SH-SY5Y (cell line): ENCODE results near the gene ANKRD28.

Source experiments
- GATA2 ChIP-seq: IDR thresholded peaks from 2 replicates; pipeline ENCODE4 v1.6.1; 2011; ENCODE audit warnings: mild to moderate bottlenecking, low read depth, low read length
- GATA3 ChIP-seq: IDR thresholded peaks from 2 replicates; pipeline ENCODE4 v1.6.1; 2011; ENCODE audit warnings: low read depth, mild to moderate bottlenecking, low read length, moderate library complexity

The ANKRD28 gene

GRCh38 chr3:15808679-15809310, 11.0 kb upstream of the ANKRD28 start:
- no peak for TF ChIP-seq GATA2
- no peak for TF ChIP-seq GATA3

- TF ChIP-seq GATA3 (no peak), GATA2 (no peak)
Measured at GRCh38 chr3:15805756-15806266, 8.0 kb upstream of the ANKRD28 start.

GRCh38 chr3:15804553-15805095, 6.8 kb upstream of the ANKRD28 start:
- TF ChIP-seq GATA2 (no peak), GATA3 (no peak)

GRCh38 chr3:15803921-15804320, 6.1 kb upstream of the ANKRD28 start:
- no peak for TF ChIP-seq GATA3
- no peak for TF ChIP-seq GATA2

DNA sequence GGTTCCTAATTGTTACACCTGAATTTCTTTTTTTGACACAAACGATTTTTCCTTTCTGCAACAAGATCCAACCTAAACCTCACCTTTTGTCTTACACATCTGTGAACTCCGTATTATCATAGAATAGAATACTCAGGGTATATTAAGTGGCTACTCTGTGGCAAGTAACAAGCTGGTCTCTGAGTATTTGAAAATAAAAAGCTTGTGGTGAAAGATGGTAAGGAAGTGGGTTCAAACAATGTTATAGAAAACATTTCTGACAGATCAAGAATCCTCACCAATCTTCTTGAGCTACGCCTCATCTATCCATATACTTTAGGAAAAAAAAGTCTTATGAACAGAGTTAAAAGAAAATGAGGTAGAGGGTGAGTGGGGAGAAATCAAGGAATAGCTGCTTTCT, 3.5 kb upstream of the ANKRD28 start:
- TF ChIP-seq GATA2 (no peak), GATA3 (no peak)

DNA sequence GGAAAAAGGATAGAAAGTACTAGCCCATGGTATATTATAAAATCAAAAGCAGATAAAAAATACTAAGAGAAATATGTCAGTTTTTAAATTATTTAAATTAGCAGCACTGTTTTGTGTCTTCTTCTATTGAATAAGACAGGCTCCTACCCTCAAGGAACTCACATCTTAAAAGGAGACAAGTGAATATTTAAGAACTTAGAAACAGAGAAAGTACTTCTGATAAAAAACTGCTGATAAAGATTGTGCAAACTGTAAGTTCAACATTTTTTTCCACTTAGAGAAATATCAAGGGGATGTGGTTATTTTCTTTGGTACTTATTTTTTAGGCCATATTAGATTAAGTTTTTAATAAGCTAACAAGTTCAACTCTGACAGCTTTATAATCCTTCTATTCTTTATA, 3.0 kb upstream of the ANKRD28 start:
- TF ChIP-seq GATA2: no peak
- TF ChIP-seq GATA3: no peak

DNA sequence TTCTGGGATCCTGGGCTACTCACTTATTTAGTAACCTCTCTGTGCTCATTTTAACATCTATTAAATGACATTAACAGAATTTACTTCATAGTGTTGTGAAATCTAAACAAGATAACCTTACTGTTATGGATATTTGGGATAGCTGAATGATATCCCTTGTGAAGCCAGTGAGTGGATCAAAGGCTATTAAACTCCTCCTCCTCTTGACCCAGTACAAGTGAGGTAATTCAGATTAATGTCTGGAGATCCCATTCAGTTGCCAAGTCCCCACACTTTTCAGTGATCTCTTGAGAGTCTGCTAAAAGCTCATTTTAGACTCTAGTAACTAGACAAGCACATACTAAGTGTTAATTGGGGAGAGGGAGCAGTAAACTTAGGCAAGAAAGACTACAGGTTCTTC, 2.5 kb upstream of the ANKRD28 start:
- TF ChIP-seq GATA2 (no peak), GATA3 (no peak)

DNA sequence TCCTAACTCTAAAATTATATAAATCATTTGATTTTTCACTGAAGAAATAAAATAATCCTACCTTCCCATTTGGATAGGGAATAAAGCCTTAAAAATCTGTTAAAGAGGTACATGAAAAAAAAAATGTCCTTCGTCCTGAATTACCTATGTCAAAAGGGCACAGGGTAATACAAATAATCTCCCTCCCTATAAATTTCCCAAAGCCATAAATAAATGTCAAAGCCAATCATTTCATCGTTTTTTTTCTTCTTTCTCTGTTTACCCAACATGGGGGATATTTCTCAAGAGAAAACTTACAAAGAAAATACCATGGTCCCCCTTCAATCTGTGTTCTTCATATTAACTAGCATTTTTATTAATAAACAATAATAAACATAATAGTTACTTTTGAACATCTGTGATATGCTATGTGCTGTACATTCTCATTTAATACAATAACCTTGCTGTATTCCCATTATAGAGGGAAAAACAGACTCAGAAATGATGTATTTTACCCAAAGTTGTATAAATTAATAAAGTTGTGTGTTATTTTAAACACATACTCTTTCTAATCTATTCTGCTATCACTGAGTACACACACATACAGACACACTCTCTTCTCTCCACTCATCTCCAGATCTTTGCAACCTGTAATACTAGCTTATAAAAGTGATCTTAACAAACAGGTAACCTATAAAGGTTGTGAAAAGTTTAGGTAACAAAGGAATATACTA, 910 bp upstream of the ANKRD28 start:
- TF ChIP-seq GATA3: no peak
- TF ChIP-seq GATA2: no peak

DNA sequence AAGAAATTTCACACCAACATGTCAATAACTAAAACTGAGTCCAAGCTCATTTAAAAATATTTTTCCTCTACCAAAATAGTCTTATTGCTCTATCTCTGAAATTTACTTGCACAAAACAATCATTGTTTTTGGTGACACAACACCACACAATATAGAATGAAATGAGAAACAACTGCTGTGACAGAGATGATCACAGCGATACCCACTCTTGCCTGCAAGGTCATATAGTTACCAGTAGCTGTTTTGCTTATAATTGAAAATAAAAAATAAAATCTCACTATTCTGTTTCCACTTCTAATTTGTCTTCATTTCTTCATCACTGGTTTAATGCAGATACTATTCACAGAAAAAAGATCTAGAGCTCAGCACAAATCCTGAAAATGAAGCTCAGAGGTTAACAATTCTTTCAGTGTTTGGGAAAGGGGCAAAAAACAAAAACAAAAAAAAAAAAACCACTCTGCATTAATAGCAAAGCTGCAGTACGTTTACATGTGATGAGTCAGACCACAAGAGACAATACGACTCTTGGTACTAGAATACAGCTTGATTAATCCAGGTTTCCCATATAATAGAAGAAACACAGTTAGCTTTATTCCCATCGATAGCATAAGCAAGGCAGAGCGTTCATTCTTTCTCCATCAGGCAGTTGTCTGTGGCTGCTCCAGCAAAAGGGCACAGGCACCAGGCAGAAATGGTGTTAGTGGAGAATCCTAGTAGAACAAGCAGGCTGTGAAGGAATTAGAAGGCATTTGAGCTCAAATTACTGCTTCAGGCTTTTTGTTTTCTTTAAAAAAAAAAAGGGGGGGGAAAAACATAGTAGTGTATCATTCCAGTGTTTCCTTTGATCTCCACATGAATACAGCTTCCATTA, 773 bp downstream of the ANKRD28 start:
- TF ChIP-seq GATA2: no peak
- no peak for TF ChIP-seq GATA3

GRCh38 chr3:15796331-15796730, 1.4 kb downstream of the ANKRD28 start:
- TF ChIP-seq GATA2 (no peak), GATA3 (no peak)

- TF ChIP-seq GATA3 (no peak), GATA2 (no peak)
Measured at GRCh38 chr3:15795651-15796308, 2.0 kb downstream of the ANKRD28 start.

- TF ChIP-seq GATA3 (no peak), GATA2 (no peak)
Measured at GRCh38 chr3:15794842-15795650, 2.7 kb downstream of the ANKRD28 start.

- no peak for TF ChIP-seq GATA3
- TF ChIP-seq GATA2: no peak
Measured at GRCh38 chr3:15794303-15794771, 3.4 kb downstream of the ANKRD28 start.

GRCh38 chr3:15791525-15791924, 6.3 kb downstream of the ANKRD28 start:
- TF ChIP-seq GATA3: no peak
- TF ChIP-seq GATA2: no peak
